SHP77 treated with DMSO at 0.1 percent for 48 hours (cell line): ENCODE measurements around the gene DDX49.

Experiments
- DNase-seq: peaks from one replicate; lab custom pipeline; 2025; lab: John Stamatoyannopoulos, UW

DDX49 gene

DNA sequence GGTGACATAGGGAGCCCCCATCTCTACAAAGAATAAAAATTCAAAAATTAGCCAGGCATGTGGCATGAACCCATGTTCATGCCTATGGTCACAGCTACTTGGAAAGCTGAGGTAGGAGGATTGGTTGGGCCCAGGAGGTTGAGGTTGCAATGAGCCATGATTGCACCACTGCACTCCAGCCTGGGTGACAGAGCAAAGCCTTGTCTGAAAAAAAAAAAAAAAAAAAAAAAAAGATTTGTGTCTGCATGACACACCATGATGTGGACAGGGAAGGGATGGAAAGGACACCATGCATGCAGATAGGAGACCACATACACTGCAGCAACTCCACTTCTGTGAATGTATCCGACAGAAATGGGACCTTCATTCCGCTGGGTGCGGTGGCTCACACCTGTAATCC, 55.5 kb downstream of the DDX49 start:
- DNase-seq: no peak

DNA sequence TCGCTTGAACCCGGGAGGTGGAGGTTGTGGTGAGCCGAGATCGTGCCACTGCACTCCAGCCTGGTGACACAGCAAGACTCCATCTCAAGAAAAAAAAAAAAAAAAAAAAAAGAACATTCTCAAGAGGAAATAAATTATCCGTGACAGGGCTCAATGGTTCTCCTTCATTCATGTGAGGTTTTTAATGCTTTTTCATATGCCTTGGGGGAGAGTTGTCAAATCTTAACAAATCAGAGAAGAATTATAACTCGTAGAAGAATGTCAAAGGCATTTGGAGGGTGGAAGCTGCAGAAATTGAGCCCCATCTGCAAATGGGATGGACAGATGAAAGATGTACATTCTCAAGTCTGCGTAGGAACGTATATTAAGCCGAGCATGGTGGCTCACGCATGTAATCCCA, 56.4 kb downstream of the DDX49 start:
- no peak for DNase-seq
